HepG2 (cell line): ENCODE results near the gene SOS2. TPM values are rescaled to one million over a fixed set of nuclear protein-coding genes. Genes with fewer than 3 reads are reported as not detected.

Source experiments
- ATM ChIP-seq: fragments of 450-650 bp; IDR thresholded peaks from 2 replicates; pipeline ENCODE4 v1.7.1; 2017; ENCODE audit warnings: mild to moderate bottlenecking, borderline replicate concordance
- CAMTA2 ChIP-seq: sonication (generic); formaldehyde crosslinking; IDR thresholded peaks from 2 replicates; pipeline ENCODE4 v1.4.0; 2020; ENCODE audit warnings: mild to moderate bottlenecking, missing genetic modification reagents, borderline replicate concordance
- CREB1 ChIP-seq, 2 experiments: fragments of 450-650 bp in 1 of 2; IDR thresholded peaks; 2 replicates each; pipeline ENCODE4 v1.6.1; 2016 to 2017; ENCODE audit warnings: control low read depth in 1 of 2, mild to moderate bottlenecking in 1 of 2, missing compliant biosample characterization in 1 of 2, missing genetic modification characterization in 1 of 2
- FOXO1 ChIP-seq: sonication (generic); formaldehyde crosslinking; IDR thresholded peaks from 2 replicates; pipeline ENCODE4 v1.4.0; 2020; ENCODE audit warnings: missing genetic modification reagents
- PAX8 ChIP-seq: sonication (generic); formaldehyde crosslinking; IDR thresholded peaks from 2 replicates; pipeline ENCODE4 v1.8.0; 2022; ENCODE audit warnings: mild to moderate bottlenecking, missing genetic modification reagents, borderline replicate concordance
- SALL2 ChIP-seq: sonication (generic); formaldehyde crosslinking; IDR thresholded peaks from 2 replicates; pipeline ENCODE4 v1.8.1; 2023; ENCODE audit warnings: mild to moderate bottlenecking, missing genetic modification reagents, inconsistent platforms
- TSC22D2 ChIP-seq: sonication (generic); formaldehyde crosslinking; IDR thresholded peaks from 2 replicates; pipeline ENCODE4 v1.5.1; 2020; ENCODE audit warnings: missing genetic modification reagents, mild to moderate bottlenecking, borderline replicate concordance
- YEATS2 ChIP-seq: sonication (generic); formaldehyde crosslinking; IDR thresholded peaks from 2 replicates; pipeline ENCODE4 v1.4.0; 2020; ENCODE audit warnings: missing genetic modification reagents, borderline replicate concordance
- ZBTB7B ChIP-seq: sonication (generic); formaldehyde crosslinking; IDR thresholded peaks from 2 replicates; pipeline ENCODE4 v1.4.0; 2020; ENCODE audit warnings: missing genetic modification reagents
- ZNF292 ChIP-seq: sonication (generic); formaldehyde crosslinking; IDR thresholded peaks from 2 replicates; pipeline ENCODE4 v1.8.1; 2022; ENCODE audit warnings: mild to moderate bottlenecking, low read depth, missing genetic modification reagents, borderline replicate concordance
- ZNF629 ChIP-seq: sonication (generic); formaldehyde crosslinking; conservative IDR thresholded peaks from 2 replicates; pipeline ENCODE4 v1.5.0; 2020; ENCODE audit warnings: missing genetic modification reagents
- ZNF776 ChIP-seq: sonication (generic); formaldehyde crosslinking; IDR thresholded peaks from 2 replicates; pipeline ENCODE4 v1.4.0; 2020; ENCODE audit warnings: mild to moderate bottlenecking, missing genetic modification reagents
- ZNF777 ChIP-seq: sonication (generic); formaldehyde crosslinking; IDR thresholded peaks from 2 replicates; pipeline ENCODE4 v1.4.0; 2020; ENCODE audit warnings: missing genetic modification reagents
- ZNF782 ChIP-seq: sonication (generic); formaldehyde crosslinking; IDR thresholded peaks from 2 replicates; pipeline ENCODE4 v1.4.0; 2020; ENCODE audit warnings: missing genetic modification reagents, mild to moderate bottlenecking, borderline replicate concordance
- polyA plus RNA-seq, 8 experiments: library from polyadenylated mRNA; depleted of rRNA in 3 of 8; stranded (reverse) in 7 of 8; unstranded in 1 of 8; fragments of >200 nt; fragmentation: Illumina TruSeq in 4 of 8; extraction: Trizol in 4 of 8; gene quantifications; 2 replicates each; pipeline versions ENCODE4 v1.2.1 to v1.2.3, GENCODE V29; 2011 to 2016; ENCODE audit warnings: low read depth in 4 of 8, missing spikeins in 1 of 8, mixed read lengths in 1 of 8; ENCODE audit not compliant: insufficient read depth in 1 of 8
- total RNA-seq, 5 experiments: library from RNA; depleted of rRNA; stranded (reverse); fragments of >200 nt; fragmentation: Illumina TruSeq; extraction: Trizol; gene quantifications; 2 replicates each; pipeline ENCODE4 v1.2.3, GENCODE V29; 2016; ENCODE audit warnings: low read depth in 1 of 5
- TF ChIP-seq, protein P1 (sequence below): sonication (generic); formaldehyde crosslinking; IDR thresholded peaks from 2 replicates; pipeline ENCODE4 v1.4.0; 2020; ENCODE audit warnings: missing genetic modification reagents; ENCODE audit errors: not compliant biosample characterization
- TF ChIP-seq, protein P2 (sequence below): sonication (generic); formaldehyde crosslinking; IDR thresholded peaks from 2 replicates; pipeline ENCODE4 v1.4.0; 2020; ENCODE audit warnings: missing genetic modification reagents
- TF ChIP-seq, protein P3 (sequence below): fragments of 450-650 bp; IDR thresholded peaks from 2 replicates; pipeline ENCODE4 v1.6.1; 2017
- TF ChIP-seq, protein P4 (sequence below): sonication (generic); formaldehyde crosslinking; IDR thresholded peaks from 2 replicates; pipeline ENCODE4 v1.9.0; 2021; ENCODE audit warnings: missing genetic modification reagents, borderline replicate concordance
- TF ChIP-seq, protein P5 (sequence below): sonication (generic); formaldehyde crosslinking; IDR thresholded peaks from 2 replicates; pipeline ENCODE4 v1.5.1; 2020; ENCODE audit warnings: mild to moderate bottlenecking, missing genetic modification reagents, moderate library complexity

SOS2 gene
- total and polyA plus RNA-seq, 2 of the 13 experiments (the other 11 are each of a cell fraction or from before 2014, with no cell fraction given): 9.3 to 12.1 TPM

DNA sequence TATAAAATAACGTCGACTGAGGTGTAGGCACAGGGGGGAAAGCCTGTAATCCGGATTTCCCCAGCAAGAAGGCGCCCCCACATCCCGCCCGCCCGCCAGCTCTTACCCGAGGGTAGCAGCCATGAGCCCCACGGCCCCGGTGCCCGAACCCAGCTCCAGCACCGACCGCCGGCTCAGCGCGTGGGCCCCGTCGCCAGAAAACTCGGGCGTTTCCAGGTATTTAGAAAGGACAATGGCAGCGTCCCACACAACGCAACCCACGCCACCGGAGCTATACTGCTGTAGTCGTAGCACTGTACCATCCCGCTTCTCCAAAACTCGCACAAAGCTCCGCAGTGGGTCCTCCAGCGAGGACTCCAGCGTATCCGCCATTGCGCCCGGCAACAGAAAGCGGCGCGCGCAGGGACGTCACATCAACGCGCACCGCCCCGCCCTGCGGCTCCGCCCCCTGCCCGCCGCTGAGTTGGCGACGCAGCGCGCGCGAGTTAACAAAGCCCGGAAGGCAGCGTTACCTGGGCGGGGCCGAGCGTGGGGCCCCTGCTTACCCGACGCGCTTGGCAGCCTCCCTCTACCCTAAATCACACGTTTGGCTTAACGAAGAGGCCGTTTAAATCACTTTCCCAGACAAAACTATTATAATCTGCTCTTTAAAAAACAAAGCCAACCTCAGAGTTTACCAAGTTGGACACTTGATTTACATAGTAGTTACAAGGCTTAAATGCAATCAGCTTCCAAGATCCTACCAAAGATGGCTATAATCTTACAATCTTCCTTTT lies 115.0 kb downstream of the SOS2 start, which contains the start of gene VCPKMT (continued):
- no peak for TF ChIP-seq CAMTA2 (CRISPR knock-in tag)
- peak; percentile 94 for TF ChIP-seq YEATS2 (CRISPR knock-in tag)
- peak; percentile 37 for TF ChIP-seq ZNF777 (CRISPR knock-in tag)
- TF ChIP-seq PAX8 (CRISPR knock-in tag): no peak
- peak; percentile 69 for TF ChIP-seq FOXO1 (CRISPR knock-in tag)
- TF ChIP-seq TSC22D2: 0 out of 2 replicates have a peak, but pooled peaks have one; percentile 20
- TF ChIP-seq SALL2 (CRISPR knock-in tag): peak; percentile 73; the same call in 1 of the 2 replicates
- TF ChIP-seq, protein P1, sequence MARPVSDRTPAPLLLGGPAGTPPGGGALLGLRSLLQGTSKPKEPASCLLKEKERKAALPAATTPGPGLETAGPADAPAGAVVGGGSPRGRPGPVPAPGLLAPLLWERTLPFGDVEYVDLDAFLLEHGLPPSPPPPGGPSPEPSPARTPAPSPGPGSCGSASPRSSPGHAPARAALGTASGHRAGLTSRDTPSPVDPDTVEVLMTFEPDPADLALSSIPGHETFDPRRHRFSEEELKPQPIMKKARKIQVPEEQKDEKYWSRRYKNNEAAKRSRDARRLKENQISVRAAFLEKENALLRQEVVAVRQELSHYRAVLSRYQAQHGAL (CRISPR knock-in tag): no peak
- TF ChIP-seq, protein P2, sequence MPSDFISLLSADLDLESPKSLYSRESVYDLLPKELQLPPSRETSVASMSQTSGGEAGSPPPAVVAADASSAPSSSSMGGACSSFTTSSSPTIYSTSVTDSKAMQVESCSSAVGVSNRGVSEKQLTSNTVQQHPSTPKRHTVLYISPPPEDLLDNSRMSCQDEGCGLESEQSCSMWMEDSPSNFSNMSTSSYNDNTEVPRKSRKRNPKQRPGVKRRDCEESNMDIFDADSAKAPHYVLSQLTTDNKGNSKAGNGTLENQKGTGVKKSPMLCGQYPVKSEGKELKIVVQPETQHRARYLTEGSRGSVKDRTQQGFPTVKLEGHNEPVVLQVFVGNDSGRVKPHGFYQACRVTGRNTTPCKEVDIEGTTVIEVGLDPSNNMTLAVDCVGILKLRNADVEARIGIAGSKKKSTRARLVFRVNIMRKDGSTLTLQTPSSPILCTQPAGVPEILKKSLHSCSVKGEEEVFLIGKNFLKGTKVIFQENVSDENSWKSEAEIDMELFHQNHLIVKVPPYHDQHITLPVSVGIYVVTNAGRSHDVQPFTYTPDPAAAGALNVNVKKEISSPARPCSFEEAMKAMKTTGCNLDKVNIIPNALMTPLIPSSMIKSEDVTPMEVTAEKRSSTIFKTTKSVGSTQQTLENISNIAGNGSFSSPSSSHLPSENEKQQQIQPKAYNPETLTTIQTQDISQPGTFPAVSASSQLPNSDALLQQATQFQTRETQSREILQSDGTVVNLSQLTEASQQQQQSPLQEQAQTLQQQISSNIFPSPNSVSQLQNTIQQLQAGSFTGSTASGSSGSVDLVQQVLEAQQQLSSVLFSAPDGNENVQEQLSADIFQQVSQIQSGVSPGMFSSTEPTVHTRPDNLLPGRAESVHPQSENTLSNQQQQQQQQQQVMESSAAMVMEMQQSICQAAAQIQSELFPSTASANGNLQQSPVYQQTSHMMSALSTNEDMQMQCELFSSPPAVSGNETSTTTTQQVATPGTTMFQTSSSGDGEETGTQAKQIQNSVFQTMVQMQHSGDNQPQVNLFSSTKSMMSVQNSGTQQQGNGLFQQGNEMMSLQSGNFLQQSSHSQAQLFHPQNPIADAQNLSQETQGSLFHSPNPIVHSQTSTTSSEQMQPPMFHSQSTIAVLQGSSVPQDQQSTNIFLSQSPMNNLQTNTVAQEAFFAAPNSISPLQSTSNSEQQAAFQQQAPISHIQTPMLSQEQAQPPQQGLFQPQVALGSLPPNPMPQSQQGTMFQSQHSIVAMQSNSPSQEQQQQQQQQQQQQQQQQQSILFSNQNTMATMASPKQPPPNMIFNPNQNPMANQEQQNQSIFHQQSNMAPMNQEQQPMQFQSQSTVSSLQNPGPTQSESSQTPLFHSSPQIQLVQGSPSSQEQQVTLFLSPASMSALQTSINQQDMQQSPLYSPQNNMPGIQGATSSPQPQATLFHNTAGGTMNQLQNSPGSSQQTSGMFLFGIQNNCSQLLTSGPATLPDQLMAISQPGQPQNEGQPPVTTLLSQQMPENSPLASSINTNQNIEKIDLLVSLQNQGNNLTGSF (CRISPR knock-in tag): peak; percentile 78; the same call in 1 of the 2 replicates
- TF ChIP-seq, protein P3, sequence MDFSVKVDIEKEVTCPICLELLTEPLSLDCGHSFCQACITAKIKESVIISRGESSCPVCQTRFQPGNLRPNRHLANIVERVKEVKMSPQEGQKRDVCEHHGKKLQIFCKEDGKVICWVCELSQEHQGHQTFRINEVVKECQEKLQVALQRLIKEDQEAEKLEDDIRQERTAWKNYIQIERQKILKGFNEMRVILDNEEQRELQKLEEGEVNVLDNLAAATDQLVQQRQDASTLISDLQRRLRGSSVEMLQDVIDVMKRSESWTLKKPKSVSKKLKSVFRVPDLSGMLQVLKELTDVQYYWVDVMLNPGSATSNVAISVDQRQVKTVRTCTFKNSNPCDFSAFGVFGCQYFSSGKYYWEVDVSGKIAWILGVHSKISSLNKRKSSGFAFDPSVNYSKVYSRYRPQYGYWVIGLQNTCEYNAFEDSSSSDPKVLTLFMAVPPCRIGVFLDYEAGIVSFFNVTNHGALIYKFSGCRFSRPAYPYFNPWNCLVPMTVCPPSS: no peak
- TF ChIP-seq ZNF629 (CRISPR knock-in tag): peak; percentile 32; the same call in 1 of the 2 replicates
- TF ChIP-seq, protein P4, sequence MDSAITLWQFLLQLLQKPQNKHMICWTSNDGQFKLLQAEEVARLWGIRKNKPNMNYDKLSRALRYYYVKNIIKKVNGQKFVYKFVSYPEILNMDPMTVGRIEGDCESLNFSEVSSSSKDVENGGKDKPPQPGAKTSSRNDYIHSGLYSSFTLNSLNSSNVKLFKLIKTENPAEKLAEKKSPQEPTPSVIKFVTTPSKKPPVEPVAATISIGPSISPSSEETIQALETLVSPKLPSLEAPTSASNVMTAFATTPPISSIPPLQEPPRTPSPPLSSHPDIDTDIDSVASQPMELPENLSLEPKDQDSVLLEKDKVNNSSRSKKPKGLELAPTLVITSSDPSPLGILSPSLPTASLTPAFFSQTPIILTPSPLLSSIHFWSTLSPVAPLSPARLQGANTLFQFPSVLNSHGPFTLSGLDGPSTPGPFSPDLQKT (CRISPR knock-in tag): no peak
- TF ChIP-seq ZNF292 (CRISPR knock-in tag): no peak
- TF ChIP-seq, protein P5, sequence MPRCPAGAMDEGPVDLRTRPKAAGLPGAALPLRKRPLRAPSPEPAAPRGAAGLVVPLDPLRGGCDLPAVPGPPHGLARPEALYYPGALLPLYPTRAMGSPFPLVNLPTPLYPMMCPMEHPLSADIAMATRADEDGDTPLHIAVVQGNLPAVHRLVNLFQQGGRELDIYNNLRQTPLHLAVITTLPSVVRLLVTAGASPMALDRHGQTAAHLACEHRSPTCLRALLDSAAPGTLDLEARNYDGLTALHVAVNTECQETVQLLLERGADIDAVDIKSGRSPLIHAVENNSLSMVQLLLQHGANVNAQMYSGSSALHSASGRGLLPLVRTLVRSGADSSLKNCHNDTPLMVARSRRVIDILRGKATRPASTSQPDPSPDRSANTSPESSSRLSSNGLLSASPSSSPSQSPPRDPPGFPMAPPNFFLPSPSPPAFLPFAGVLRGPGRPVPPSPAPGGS (CRISPR knock-in tag): 0 out of 2 replicates have a peak, but pooled peaks have one; percentile 52
- TF ChIP-seq ATM: no peak
- 0 out of 2 replicates have a peak, but pooled peaks have one; percentile 22 for TF ChIP-seq ZNF782
- no peak for TF ChIP-seq ZNF776 (CRISPR knock-in tag)
- TF ChIP-seq ZBTB7B (CRISPR knock-in tag): no peak
- peak; percentile 95 for TF ChIP-seq CREB1 (IDR thresholded peaks at IDR 0.05)
- peak; percentile 97 for TF ChIP-seq CREB1 (CRISPR knock-in tag; IDR thresholded peaks at IDR 0.05)
